Hair follicular keratinocyte (primary cell): ENCODE measurements around the gene CDK5R2. TPM values are rescaled to one million over a fixed set of nuclear protein-coding genes. Genes with fewer than 3 reads are reported as not detected.

ENCODE experiments used
- total RNA-seq: library from RNA; depleted of rRNA; stranded (reverse); fragments of >200 nt; gene quantifications from 2 replicates; pipeline ENCODE4 v1.2.3, GENCODE V29; 2015

Gene CDK5R2
- total RNA-seq: 0.55 TPM in 1 of 2 replicates, not detected in the other

GRCh38 chr2:218959141-218959731, at the start of gene CDK5R2:
Gene CDK5R2, plus strand, starts transcription at chr2:218959666. Its CDS starts 155 bp downstream, at chr2:218959821.

GRCh38 chr2:218985021-218985324, 25.5 kb downstream of the CDK5R2 start, which contains the start of gene FEV:
Gene FEV, minus strand, starts transcription at chr2:218985184. Its CDS starts 109 bp downstream, at chr2:218985075.

GRCh38 chr2:218993345-218994315, 34.2 kb downstream of the CDK5R2 start, which contains the start of gene CRYBA2:
Gene CRYBA2, minus strand, starts transcription at chr2:218993422. Its CDS starts 246 bp downstream, at chr2:218993176.

Other genes with a start within 250 kb of the CDK5R2 start
- gene TTLL4, start 248.8 kb upstream of the CDK5R2 start, total RNA-seq: 13.4 and 16.0 TPM in 2 replicates
- gene CYP27A1, start 177.5 kb upstream of the CDK5R2 start, total RNA-seq: 0.42 and 2.7 TPM in 2 replicates
- gene PRKAG3, start 127.9 kb upstream of the CDK5R2 start, total RNA-seq: not detected in 2 replicates
- 0.16 TPM in 1 of 2 replicates, not detected in the other for gene WNT6, start 99.9 kb upstream of the CDK5R2 start, total RNA-seq
- 1.1 and 4.2 TPM in 2 replicates for gene WNT10A, start 78.8 kb upstream of the CDK5R2 start, total RNA-seq
- gene FEV, start 25.5 kb downstream of the CDK5R2 start, total RNA-seq: not detected in 2 replicates
- not detected in 2 replicates for gene CRYBA2, start 33.8 kb downstream of the CDK5R2 start, total RNA-seq
- not detected in 2 replicates for gene CFAP65, start 81.8 kb downstream of the CDK5R2 start, total RNA-seq
- not detected in 2 replicates for gene IHH, start 101.3 kb downstream of the CDK5R2 start, total RNA-seq
- 7.3 and 12.3 TPM in 2 replicates for gene NHEJ1, start 201.1 kb downstream of the CDK5R2 start, total RNA-seq
- 0.11 and 0.39 TPM in 2 replicates for gene SLC23A3, start 210.4 kb downstream of the CDK5R2 start, total RNA-seq
- gene CNPPD1, start 217.3 kb downstream of the CDK5R2 start, total RNA-seq: 40.1 and 43.7 TPM in 2 replicates
- gene RETREG2, start 218.6 kb downstream of the CDK5R2 start, total RNA-seq: 44.2 and 46.0 TPM in 2 replicates
- 38.2 and 42.1 TPM in 2 replicates for gene ZFAND2B, start 247.1 kb downstream of the CDK5R2 start, total RNA-seq